Measurements from ENCODE around the gene BPHL.

BPHL gene

DNA sequence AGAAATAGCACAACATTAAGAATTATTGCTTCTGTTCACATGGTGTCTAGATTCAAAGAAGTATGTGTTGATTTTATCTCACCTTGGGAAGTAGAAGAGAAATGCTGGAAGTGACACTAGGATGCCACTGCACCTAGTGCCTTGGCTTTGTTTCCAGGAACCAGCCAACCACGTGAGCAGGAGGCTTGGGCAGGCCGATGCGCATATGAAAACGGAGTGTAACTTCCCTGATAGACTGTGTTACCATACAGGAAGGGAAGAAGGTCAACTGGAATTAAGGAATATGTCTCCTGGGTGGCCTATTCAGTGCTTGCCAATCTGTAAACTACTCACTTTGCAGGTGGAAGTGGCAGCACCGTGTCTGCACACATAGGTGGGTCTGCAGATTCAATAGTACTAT lies 80.9 kb downstream of the BPHL start:
- no peaks in the 10 kb centered on the region for H3K36me3 ChIP-seq (ENCODE audit: insufficient read depth, low read length)
- no peak overlapping the region for H2AFZ ChIP-seq (ENCODE audit: low read depth, low read length)
- no peak overlapping the region for H3K4me3 ChIP-seq (ENCODE audit: low read depth in 1 of 2, low read length in 2 of 2)
- H3K9ac ChIP-seq (ENCODE audit: low read depth, low read length): no peak overlapping the region
- H3K4me1 ChIP-seq (ENCODE audit: insufficient read depth, low read length): no peaks in the 10 kb centered on the region
- no peak for DNase-seq
- H3K79me2 ChIP-seq (ENCODE audit: insufficient read depth, low read length): no peaks in the 10 kb centered on the region
- H3K9me3 ChIP-seq (ENCODE audit: insufficient read depth, low read length, severe bottlenecking): no peaks in the 10 kb centered on the region
- no peak overlapping the region for H3K4me2 ChIP-seq (ENCODE audit: insufficient read depth, low read length)
- H3K27ac ChIP-seq (ENCODE audit: low read length): no peak overlapping the region
- peaks cover 5% of the 10 kb centered on the region for H3K27me3 ChIP-seq (ENCODE audit: insufficient read depth, low read length, poor library complexity)
- no peak for TF ChIP-seq EZH2 (IDR thresholded peaks at IDR 0.05; ENCODE audit: borderline replicate concordance, low read depth, low read length, severe bottlenecking)
- TF ChIP-seq, protein P1, sequence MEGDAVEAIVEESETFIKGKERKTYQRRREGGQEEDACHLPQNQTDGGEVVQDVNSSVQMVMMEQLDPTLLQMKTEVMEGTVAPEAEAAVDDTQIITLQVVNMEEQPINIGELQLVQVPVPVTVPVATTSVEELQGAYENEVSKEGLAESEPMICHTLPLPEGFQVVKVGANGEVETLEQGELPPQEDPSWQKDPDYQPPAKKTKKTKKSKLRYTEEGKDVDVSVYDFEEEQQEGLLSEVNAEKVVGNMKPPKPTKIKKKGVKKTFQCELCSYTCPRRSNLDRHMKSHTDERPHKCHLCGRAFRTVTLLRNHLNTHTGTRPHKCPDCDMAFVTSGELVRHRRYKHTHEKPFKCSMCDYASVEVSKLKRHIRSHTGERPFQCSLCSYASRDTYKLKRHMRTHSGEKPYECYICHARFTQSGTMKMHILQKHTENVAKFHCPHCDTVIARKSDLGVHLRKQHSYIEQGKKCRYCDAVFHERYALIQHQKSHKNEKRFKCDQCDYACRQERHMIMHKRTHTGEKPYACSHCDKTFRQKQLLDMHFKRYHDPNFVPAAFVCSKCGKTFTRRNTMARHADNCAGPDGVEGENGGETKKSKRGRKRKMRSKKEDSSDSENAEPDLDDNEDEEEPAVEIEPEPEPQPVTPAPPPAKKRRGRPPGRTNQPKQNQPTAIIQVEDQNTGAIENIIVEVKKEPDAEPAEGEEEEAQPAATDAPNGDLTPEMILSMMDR (IDR thresholded peaks at IDR 0.05; ENCODE audit: borderline replicate concordance, extremely low read depth, low read length, poor library complexity, severe bottlenecking): no peak
- ATAC-seq (ENCODE audit: insufficient read depth, low read depth): no peak
- H4K20me1 ChIP-seq (ENCODE audit: insufficient read depth, low read length): no peaks in the 10 kb centered on the region

GRCh38 chr6:3200682-3201081 lies 82.2 kb downstream of the BPHL start:
- Histone ChIP-seq H3K79me2 (ENCODE audit: insufficient read depth, low read length) (no peaks in the 10 kb centered on the region), H3K9ac (ENCODE audit: low read depth, low read length) (no peak overlapping the region), H3K27ac (ENCODE audit: low read length) (no peak overlapping the region), H2AFZ (ENCODE audit: low read depth, low read length) (no peak overlapping the region), H3K4me2 (ENCODE audit: insufficient read depth, low read length) (no peak overlapping the region), H3K27me3 (ENCODE audit: insufficient read depth, low read length, poor library complexity) (peaks cover 5% of the 10 kb centered on the region), H4K20me1 (ENCODE audit: insufficient read depth, low read length) (no peaks in the 10 kb centered on the region), H3K9me3 (ENCODE audit: insufficient read depth, low read length, severe bottlenecking) (no peaks in the 10 kb centered on the region), H3K36me3 (ENCODE audit: insufficient read depth, low read length) (no peaks in the 10 kb centered on the region), H3K4me1 (ENCODE audit: insufficient read depth, low read length) (no peaks in the 10 kb centered on the region), H3K4me3 (ENCODE audit: low read depth in 1 of 2, low read length in 2 of 2) (no peak overlapping the region)
- TF ChIP-seq, protein P1 (IDR thresholded peaks at IDR 0.05; ENCODE audit: borderline replicate concordance, extremely low read depth, low read length, poor library complexity, severe bottlenecking): no peak
- TF ChIP-seq EZH2 (IDR thresholded peaks at IDR 0.05; ENCODE audit: borderline replicate concordance, low read depth, low read length, severe bottlenecking): no peak
- ATAC-seq (ENCODE audit: insufficient read depth, low read depth): no peak
- no peak for DNase-seq

DNA sequence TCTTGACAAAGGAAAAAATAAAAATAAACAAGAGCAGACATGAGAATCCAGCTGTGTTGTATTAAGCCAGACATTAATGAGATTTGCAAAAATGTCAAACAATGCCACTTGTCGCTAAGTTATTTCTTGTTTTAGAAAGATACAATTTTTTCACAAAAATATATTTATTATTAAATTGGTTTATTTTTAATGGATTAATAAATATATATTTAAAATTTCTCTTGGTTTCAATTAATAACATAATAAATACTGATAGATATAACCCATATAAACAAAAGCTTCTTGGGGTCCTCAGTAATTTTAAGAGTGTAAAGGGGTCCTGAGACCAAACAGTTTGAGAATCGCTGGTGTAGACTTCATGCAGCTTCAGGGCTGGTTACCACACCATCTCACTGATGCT lies 82.9 kb downstream of the BPHL start:
- Histone ChIP-seq H3K9me3 (ENCODE audit: insufficient read depth, low read length, severe bottlenecking) (no peaks in the 10 kb centered on the region), H4K20me1 (ENCODE audit: insufficient read depth, low read length) (no peaks in the 10 kb centered on the region), H3K4me2 (ENCODE audit: insufficient read depth, low read length) (no peak overlapping the region), H3K4me3 (ENCODE audit: low read depth in 1 of 2, low read length in 2 of 2) (no peak overlapping the region), H3K27me3 (ENCODE audit: insufficient read depth, low read length, poor library complexity) (peaks cover 5% of the 10 kb centered on the region), H3K4me1 (ENCODE audit: insufficient read depth, low read length) (no peaks in the 10 kb centered on the region), H3K36me3 (ENCODE audit: insufficient read depth, low read length) (no peaks in the 10 kb centered on the region), H3K27ac (ENCODE audit: low read length) (no peak overlapping the region), H3K9ac (ENCODE audit: low read depth, low read length) (no peak overlapping the region), H3K79me2 (ENCODE audit: insufficient read depth, low read length) (no peaks in the 10 kb centered on the region), H2AFZ (ENCODE audit: low read depth, low read length) (no peak overlapping the region)
- ATAC-seq (ENCODE audit: insufficient read depth, low read depth) (no peak), DNase-seq (no peak)
- TF ChIP-seq, protein P1 (IDR thresholded peaks at IDR 0.05; ENCODE audit: borderline replicate concordance, extremely low read depth, low read length, poor library complexity, severe bottlenecking): no peak
- TF ChIP-seq EZH2 (IDR thresholded peaks at IDR 0.05; ENCODE audit: borderline replicate concordance, low read depth, low read length, severe bottlenecking): no peak
